A673 (cell line): ENCODE results near the gene NCKAP1. TPM values are rescaled to one million over a fixed set of nuclear protein-coding genes. Genes with fewer than 3 reads are reported as not detected.

Source experiments
- BruUV-seq: library from RNA; stranded (reverse); fragments of 400-500 nt; replicated peaks from 2 replicates; lab custom pipeline; 2021; lab: Mats Ljungman, UMichigan
- CTCF ChIA-PET: fragments of 300-600 bp; sonication (Branson Sonifier 250); formaldehyde crosslinking; loops from one replicate; lab custom pipeline; 2022; ENCODE audit warnings: antibody characterized with exemption; lab: Charles Lee
- POLR2A ChIA-PET: fragments of 300-600 bp; sonication (Branson Sonifier 250); formaldehyde crosslinking; loops from one replicate; lab custom pipeline; 2022; ENCODE audit warnings: antibody characterized with exemption; ENCODE audit not compliant: low non-redundant PET; lab: Charles Lee
- DNase-seq: peaks from one replicate; pipeline ENCODE4 v3.0.0-alpha.2; 2015; ENCODE audit warnings: low spot score
- H3K27ac ChIP-seq: fragments of 200-600 bp; sonication (generic); 2 replicates; pipeline ENCODE4 v1.5.1; 2016; ENCODE audit warnings: mixed run types, low read depth, mild to moderate bottlenecking, mixed read lengths, antibody characterized with exemption, low read length; ENCODE audit not compliant: poor library complexity, severe bottlenecking
- H3K27me3 ChIP-seq: fragments of 200-600 bp; sonication (generic); replicated peaks from 2 replicates; pipeline ENCODE4 v1.6.1; 2017; ENCODE audit warnings: mixed run types, low read depth, mild to moderate bottlenecking, mixed read lengths, antibody characterized with exemption, low read length; ENCODE audit not compliant: insufficient read depth, poor library complexity
- H3K36me3 ChIP-seq: fragments of 200-600 bp; sonication (generic); 2 replicates; pipeline ENCODE4 v1.6.1; 2016; ENCODE audit warnings: mixed run types, mild to moderate bottlenecking, mixed read lengths, antibody characterized with exemption, low read length; ENCODE audit not compliant: insufficient read depth, poor library complexity, severe bottlenecking
- H3K4me1 ChIP-seq: fragments of 200-600 bp; sonication (generic); 2 replicates; pipeline ENCODE4 v1.6.1; 2017; ENCODE audit warnings: mixed run types, mild to moderate bottlenecking, mixed read lengths, antibody characterized with exemption, low read length; ENCODE audit not compliant: insufficient read depth, poor library complexity, severe bottlenecking
- H3K4me3 ChIP-seq: fragments of 200-600 bp; sonication (generic); 2 replicates; pipeline ENCODE4 v1.5.1; 2016; ENCODE audit warnings: low read depth, mixed run types, mild to moderate bottlenecking, mixed read lengths, low read length; ENCODE audit not compliant: poor library complexity, severe bottlenecking
- H3K9me3 ChIP-seq: fragments of 200-600 bp; sonication (generic); 2 replicates; pipeline ENCODE4 v1.6.1; 2016; ENCODE audit warnings: mixed run types, low read depth, mild to moderate bottlenecking, mixed read lengths, antibody characterized with exemption, low read length; ENCODE audit not compliant: poor library complexity, severe bottlenecking
- EZH2 ChIP-seq: fragments of 200-600 bp; sonication (generic); IDR thresholded peaks from 2 replicates; pipeline ENCODE4 v1.6.1; 2017; ENCODE audit warnings: borderline replicate concordance, low read depth, mild to moderate bottlenecking, mixed read lengths, antibody characterized with exemption, low read length; ENCODE audit not compliant: poor library complexity, severe bottlenecking
- intact Hi-C: fragments of 100-400 bp; cut with micrococcal nuclease; formaldehyde crosslinking; loops from one replicate; pipeline ENCODE4 v1.10.0; 2022; ENCODE audit not compliant: unreplicated experiment
- total RNA-seq: library from RNA; stranded (reverse); gene quantifications from 2 replicates; pipeline ENCODE4 v1.2.3, GENCODE V29; 2021
- TF ChIP-seq, protein P1 (sequence below): fragments of 300-800, 200-600 bp; sonication (generic); conservative IDR thresholded peaks from 2 replicates; pipeline ENCODE4 v1.5.1; 2017; ENCODE audit warnings: low read depth, mild to moderate bottlenecking, antibody characterized with exemption, low read length, moderate library complexity, mixed read lengths

The NCKAP1 gene
- total RNA-seq, 1 experiment from 2014 or later: 153 TPM

DNA sequence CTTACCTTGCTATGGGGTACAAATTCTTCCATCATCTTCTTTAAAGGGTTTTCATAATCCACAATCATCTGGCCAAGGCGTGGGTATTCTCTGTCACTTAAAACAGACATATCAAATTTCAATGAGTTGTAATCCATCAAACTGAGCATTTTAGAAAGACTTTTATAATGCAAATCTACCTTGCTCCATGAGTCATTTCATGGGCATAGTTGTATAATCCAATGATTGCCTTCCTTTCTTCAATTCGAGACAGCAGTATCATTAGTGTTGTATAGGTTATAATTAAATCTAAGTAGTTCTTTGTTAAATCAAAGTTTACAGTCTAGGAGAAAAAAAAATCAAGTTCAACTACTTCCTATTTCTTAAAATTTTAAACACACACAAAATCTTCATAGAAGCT, 36.3 kb downstream of the NCKAP1 start:
- POLR2A ChIA-PET: no interaction called here
- BruUV-seq: no TSS peak

GRCh38 chr2:183000846-183001245, 37.4 kb downstream of the NCKAP1 start:
- no peak overlapping the region for H3K27ac ChIP-seq
- intact Hi-C loops: no loop called here
- H3K4me1 ChIP-seq: peaks cover 31% of the 10 kb centered on the region
- no peaks in the 10 kb centered on the region for H3K9me3 ChIP-seq
- DNase-seq: no peak
- TF ChIP-seq, protein P1, sequence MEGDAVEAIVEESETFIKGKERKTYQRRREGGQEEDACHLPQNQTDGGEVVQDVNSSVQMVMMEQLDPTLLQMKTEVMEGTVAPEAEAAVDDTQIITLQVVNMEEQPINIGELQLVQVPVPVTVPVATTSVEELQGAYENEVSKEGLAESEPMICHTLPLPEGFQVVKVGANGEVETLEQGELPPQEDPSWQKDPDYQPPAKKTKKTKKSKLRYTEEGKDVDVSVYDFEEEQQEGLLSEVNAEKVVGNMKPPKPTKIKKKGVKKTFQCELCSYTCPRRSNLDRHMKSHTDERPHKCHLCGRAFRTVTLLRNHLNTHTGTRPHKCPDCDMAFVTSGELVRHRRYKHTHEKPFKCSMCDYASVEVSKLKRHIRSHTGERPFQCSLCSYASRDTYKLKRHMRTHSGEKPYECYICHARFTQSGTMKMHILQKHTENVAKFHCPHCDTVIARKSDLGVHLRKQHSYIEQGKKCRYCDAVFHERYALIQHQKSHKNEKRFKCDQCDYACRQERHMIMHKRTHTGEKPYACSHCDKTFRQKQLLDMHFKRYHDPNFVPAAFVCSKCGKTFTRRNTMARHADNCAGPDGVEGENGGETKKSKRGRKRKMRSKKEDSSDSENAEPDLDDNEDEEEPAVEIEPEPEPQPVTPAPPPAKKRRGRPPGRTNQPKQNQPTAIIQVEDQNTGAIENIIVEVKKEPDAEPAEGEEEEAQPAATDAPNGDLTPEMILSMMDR: no peak
- no peak for TF ChIP-seq EZH2
- peaks cover 40% of the 10 kb centered on the region for H3K36me3 ChIP-seq
- BruUV-seq: no TSS peak
- ChIA-PET POLR2A (interaction anchor here (0.5 kb wide), 1 partner anchor 127 kb away, joined by 5 read pairs; no protein-coding TSS in a partner anchor), CTCF (no interaction called here)
- H3K4me3 ChIP-seq: no peak overlapping the region
- H3K27me3 ChIP-seq: no peaks in the 10 kb centered on the region

More for the DNA sequence above, 36.3 kb downstream of the NCKAP1 start:
- Histone ChIP-seq H3K4me3 (no peak overlapping the region), H3K27ac (no peak overlapping the region), H3K4me1 (peaks cover 42% of the 10 kb centered on the region), H3K36me3 (peaks cover 34% of the 10 kb centered on the region), H3K9me3 (no peaks in the 10 kb centered on the region), H3K27me3 (no peaks in the 10 kb centered on the region)
- DNase-seq: peak; percentile 90
- TF ChIP-seq, protein P1: no peak
- no peak for TF ChIP-seq EZH2
- CTCF ChIA-PET: no interaction called here
- intact Hi-C loops: no loop called here

DNA sequence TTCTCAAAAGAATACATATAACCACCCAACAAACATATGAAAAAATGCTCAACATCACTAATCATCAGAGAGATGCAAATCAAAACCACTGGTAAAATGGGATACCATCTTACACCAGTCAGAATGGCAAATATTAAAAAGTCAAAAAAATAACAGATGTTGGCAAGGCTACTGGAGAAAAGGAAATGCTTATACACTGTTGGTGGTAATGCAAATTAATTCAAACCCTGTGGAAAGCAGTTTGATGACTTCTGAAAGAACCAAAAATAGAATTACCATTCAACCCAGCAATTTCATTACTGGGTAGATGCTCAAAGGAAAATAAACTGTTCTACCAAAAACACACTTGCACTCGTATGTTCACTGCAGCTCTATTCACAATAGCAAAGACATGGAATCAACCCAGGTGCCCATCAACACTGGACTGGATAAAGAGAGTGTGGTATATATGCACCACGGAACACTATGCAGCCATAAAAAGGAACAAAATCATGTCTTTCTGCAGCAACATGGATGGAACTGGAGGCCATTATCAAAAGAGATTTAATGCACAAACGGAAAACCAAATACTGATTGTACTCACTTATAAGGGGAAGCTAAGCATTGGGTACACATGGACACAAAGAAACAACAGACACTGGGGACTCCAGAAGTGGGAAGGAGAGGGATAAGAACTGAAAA, 38.8 kb downstream of the NCKAP1 start:
- Histone ChIP-seq H3K4me3 (no peak overlapping the region), H3K27me3 (no peaks in the 10 kb centered on the region), H3K36me3 (peaks cover 52% of the 10 kb centered on the region), H3K4me1 (peaks cover 27% of the 10 kb centered on the region), H3K27ac (no peak overlapping the region), H3K9me3 (no peaks in the 10 kb centered on the region)
- intact Hi-C loops: no loop called here
- POLR2A ChIA-PET: no interaction called here
- no TSS peak for BruUV-seq
- DNase-seq: no peak
- TF ChIP-seq EZH2: no peak
- TF ChIP-seq, protein P1: no peak
- CTCF ChIA-PET: no interaction called here
